Measurements from ENCODE around the gene FBXO24. TPM values are rescaled to one million over a fixed set of nuclear protein-coding genes. Genes with fewer than 3 reads are reported as not detected.

Gene FBXO24
- total and polyA plus RNA-seq, 10 of the 15 experiments (the other 5 are each of a cell fraction or from before 2014, with no cell fraction given) = 0.11 to 0.96 (median 0.27) TPM; not detected in 4

DNA sequence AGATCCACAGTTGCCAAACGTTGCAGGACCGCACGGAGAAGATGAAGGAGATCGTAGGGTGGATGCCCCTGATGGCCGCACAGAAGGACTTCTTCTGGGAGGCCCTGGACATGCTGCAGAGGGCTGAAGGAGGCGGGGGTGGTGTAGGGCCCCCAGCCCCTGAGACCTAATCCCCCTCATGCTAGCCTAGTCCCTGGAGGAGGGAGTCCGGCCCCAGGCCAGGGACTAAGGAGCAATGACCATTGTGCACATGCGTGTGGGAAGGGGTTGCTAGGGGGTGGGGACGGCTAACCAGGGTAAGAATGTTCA, 14.6 kb downstream of the FBXO24 start:
- no peaks in the 10 kb centered on the region for H3K36me3 ChIP-seq (ENCODE audit: control insufficient read depth in 2 of 2, insufficient read depth in 2 of 2, low read length in 1 of 2)
- H4K20me1 ChIP-seq (ENCODE audit: control insufficient read depth, insufficient read depth) = no peaks in the 10 kb centered on the region
- RAD21 ChIA-PET (ENCODE audit: unreplicated experiment) = no interaction called here
- 65% methylated on average over 9 of the region's 9 CpGs for WGBS (ENCODE audit: insufficient coverage, insufficient replicate concordance, low lambda C conversion rate, missing lambda C conversion rate)
- no peak for FAIRE-seq
- ATAC-seq = no peak
- no TSS peak for BruUV-seq (replicated peaks)
- H3K27me3 ChIP-seq (replicated peaks in 1 of 2; ENCODE audit: control insufficient read depth in 2 of 2, insufficient read depth in 2 of 2, low read length in 1 of 2) = peaks cover 0 to 2% of the 10 kb centered on the region in 2 experiments; a peak in 2 of 4 replicates
- no peak for DNase-seq (ENCODE audit: low read depth, low spot score)
- SMC1A ChIA-PET (ENCODE audit: uncharacterized antibody, unreplicated experiment) = no interaction called here
- H2AFZ ChIP-seq (ENCODE audit: control insufficient read depth, low read depth, low read length) = no peak overlapping the region
- no peaks in the 10 kb centered on the region for H3K9me3 ChIP-seq (replicated peaks; ENCODE audit: control insufficient read depth, insufficient read depth, low read length)
- H3K27ac ChIP-seq (ENCODE audit: control insufficient read depth, insufficient read depth) = no peak overlapping the region
- no peak overlapping the region for H3K4me2 ChIP-seq (ENCODE audit: control insufficient read depth, insufficient read depth)
- no peak overlapping the region for H3K4me3 ChIP-seq
- peaks cover 10% of the 10 kb centered on the region for H3K4me1 ChIP-seq (ENCODE audit: control insufficient read depth, insufficient read depth, low read length)
- CTCF ChIA-PET = no interaction called here
- no peak overlapping the region for H3K9ac ChIP-seq (ENCODE audit: control insufficient read depth, insufficient read depth, low read length)
- POLR2A ChIA-PET = no interaction called here
- no peaks in the 10 kb centered on the region for H3K79me2 ChIP-seq (ENCODE audit: control insufficient read depth, insufficient read depth, low read length)
- in situ Hi-C loops (cut with MboI) (no loop called here), intact Hi-C loops (cut with micrococcal nuclease; ENCODE audit: unreplicated experiment) (no loop called here)
- TF ChIP-seq FOXK2 (IDR thresholded peaks at IDR 0.05) = no peak
- TF ChIP-seq ZSCAN29 (IDR thresholded peaks at IDR 0.05) = no peak
- TF ChIP-seq EED (IDR thresholded peaks at IDR 0.05; ENCODE audit: low read depth) = no peak
- TF ChIP-seq, protein P1, sequence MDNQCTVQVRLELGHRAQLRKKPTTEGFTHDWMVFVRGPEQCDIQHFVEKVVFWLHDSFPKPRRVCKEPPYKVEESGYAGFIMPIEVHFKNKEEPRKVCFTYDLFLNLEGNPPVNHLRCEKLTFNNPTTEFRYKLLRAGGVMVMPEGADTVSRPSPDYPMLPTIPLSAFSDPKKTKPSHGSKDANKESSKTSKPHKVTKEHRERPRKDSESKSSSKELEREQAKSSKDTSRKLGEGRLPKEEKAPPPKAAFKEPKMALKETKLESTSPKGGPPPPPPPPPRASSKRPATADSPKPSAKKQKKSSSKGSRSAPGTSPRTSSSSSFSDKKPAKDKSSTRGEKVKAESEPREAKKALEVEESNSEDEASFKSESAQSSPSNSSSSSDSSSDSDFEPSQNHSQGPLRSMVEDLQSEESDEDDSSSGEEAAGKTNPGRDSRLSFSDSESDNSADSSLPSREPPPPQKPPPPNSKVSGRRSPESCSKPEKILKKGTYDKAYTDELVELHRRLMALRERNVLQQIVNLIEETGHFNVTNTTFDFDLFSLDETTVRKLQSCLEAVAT (IDR thresholded peaks at IDR 0.05) = no peak
- no peak for TF ChIP-seq YBX1 (IDR thresholded peaks at IDR 0.05)
- TF ChIP-seq, protein P2, sequence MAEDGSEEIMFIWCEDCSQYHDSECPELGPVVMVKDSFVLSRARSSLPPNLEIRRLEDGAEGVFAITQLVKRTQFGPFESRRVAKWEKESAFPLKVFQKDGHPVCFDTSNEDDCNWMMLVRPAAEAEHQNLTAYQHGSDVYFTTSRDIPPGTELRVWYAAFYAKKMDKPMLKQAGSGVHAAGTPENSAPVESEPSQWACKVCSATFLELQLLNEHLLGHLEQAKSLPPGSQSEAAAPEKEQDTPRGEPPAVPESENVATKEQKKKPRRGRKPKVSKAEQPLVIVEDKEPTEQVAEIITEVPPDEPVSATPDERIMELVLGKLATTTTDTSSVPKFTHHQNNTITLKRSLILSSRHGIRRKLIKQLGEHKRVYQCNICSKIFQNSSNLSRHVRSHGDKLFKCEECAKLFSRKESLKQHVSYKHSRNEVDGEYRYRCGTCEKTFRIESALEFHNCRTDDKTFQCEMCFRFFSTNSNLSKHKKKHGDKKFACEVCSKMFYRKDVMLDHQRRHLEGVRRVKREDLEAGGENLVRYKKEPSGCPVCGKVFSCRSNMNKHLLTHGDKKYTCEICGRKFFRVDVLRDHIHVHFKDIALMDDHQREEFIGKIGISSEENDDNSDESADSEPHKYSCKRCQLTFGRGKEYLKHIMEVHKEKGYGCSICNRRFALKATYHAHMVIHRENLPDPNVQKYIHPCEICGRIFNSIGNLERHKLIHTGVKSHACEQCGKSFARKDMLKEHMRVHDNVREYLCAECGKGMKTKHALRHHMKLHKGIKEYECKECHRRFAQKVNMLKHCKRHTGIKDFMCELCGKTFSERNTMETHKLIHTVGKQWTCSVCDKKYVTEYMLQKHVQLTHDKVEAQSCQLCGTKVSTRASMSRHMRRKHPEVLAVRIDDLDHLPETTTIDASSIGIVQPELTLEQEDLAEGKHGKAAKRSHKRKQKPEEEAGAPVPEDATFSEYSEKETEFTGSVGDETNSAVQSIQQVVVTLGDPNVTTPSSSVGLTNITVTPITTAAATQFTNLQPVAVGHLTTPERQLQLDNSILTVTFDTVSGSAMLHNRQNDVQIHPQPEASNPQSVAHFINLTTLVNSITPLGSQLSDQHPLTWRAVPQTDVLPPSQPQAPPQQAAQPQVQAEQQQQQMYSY (CRISPR knock-in tag; IDR thresholded peaks at IDR 0.05) = no peak
- TF ChIP-seq, protein P3, sequence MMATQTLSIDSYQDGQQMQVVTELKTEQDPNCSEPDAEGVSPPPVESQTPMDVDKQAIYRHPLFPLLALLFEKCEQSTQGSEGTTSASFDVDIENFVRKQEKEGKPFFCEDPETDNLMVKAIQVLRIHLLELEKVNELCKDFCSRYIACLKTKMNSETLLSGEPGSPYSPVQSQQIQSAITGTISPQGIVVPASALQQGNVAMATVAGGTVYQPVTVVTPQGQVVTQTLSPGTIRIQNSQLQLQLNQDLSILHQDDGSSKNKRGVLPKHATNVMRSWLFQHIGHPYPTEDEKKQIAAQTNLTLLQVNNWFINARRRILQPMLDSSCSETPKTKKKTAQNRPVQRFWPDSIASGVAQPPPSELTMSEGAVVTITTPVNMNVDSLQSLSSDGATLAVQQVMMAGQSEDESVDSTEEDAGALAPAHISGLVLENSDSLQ (IDR thresholded peaks at IDR 0.05) = no peak
- no peak for TF ChIP-seq MYB (IDR thresholded peaks at IDR 0.05; ENCODE audit: borderline replicate concordance, low read depth, low read length)
- no peak for TF ChIP-seq ZNF622 (IDR thresholded peaks at IDR 0.05)
- TF ChIP-seq POLR2A (IDR thresholded peaks at IDR 0.05; ENCODE audit: low read depth, low read length) = no peak
- TF ChIP-seq, protein P4, sequence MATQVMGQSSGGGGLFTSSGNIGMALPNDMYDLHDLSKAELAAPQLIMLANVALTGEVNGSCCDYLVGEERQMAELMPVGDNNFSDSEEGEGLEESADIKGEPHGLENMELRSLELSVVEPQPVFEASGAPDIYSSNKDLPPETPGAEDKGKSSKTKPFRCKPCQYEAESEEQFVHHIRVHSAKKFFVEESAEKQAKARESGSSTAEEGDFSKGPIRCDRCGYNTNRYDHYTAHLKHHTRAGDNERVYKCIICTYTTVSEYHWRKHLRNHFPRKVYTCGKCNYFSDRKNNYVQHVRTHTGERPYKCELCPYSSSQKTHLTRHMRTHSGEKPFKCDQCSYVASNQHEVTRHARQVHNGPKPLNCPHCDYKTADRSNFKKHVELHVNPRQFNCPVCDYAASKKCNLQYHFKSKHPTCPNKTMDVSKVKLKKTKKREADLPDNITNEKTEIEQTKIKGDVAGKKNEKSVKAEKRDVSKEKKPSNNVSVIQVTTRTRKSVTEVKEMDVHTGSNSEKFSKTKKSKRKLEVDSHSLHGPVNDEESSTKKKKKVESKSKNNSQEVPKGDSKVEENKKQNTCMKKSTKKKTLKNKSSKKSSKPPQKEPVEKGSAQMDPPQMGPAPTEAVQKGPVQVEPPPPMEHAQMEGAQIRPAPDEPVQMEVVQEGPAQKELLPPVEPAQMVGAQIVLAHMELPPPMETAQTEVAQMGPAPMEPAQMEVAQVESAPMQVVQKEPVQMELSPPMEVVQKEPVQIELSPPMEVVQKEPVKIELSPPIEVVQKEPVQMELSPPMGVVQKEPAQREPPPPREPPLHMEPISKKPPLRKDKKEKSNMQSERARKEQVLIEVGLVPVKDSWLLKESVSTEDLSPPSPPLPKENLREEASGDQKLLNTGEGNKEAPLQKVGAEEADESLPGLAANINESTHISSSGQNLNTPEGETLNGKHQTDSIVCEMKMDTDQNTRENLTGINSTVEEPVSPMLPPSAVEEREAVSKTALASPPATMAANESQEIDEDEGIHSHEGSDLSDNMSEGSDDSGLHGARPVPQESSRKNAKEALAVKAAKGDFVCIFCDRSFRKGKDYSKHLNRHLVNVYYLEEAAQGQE (IDR thresholded peaks at IDR 0.05; ENCODE audit: low read depth, low read length) = no peak
- TF ChIP-seq EGR1 (IDR thresholded peaks at IDR 0.05; ENCODE audit: borderline replicate concordance in 1 of 2, low read depth in 2 of 2, low read length in 2 of 2) = no peak
- TF ChIP-seq, protein P5, sequence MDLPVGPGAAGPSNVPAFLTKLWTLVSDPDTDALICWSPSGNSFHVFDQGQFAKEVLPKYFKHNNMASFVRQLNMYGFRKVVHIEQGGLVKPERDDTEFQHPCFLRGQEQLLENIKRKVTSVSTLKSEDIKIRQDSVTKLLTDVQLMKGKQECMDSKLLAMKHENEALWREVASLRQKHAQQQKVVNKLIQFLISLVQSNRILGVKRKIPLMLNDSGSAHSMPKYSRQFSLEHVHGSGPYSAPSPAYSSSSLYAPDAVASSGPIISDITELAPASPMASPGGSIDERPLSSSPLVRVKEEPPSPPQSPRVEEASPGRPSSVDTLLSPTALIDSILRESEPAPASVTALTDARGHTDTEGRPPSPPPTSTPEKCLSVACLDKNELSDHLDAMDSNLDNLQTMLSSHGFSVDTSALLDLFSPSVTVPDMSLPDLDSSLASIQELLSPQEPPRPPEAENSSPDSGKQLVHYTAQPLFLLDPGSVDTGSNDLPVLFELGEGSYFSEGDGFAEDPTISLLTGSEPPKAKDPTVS (IDR thresholded peaks at IDR 0.05; ENCODE audit: low read depth, low read length) = no peak

All from GM12878 (cell line).